Measurements from ENCODE around the gene ZNF366.

Gene ZNF366

GRCh38 chr5:72474516-72474915, 32.7 kb downstream of the ZNF366 start:
- H3K9me3 ChIP-seq = no peaks in the 10 kb centered on the region
- no peak overlapping the region for H3K4me3 ChIP-seq
- DNase-seq = no peak
- intact Hi-C loops (cut with DNase I; ENCODE audit: low total_unique reads) = no loop called here
- H3K4me1 ChIP-seq = peaks cover 0 to 20% (median 15%) of the 10 kb centered on the region in 4 donors
- TF ChIP-seq, protein P1, sequence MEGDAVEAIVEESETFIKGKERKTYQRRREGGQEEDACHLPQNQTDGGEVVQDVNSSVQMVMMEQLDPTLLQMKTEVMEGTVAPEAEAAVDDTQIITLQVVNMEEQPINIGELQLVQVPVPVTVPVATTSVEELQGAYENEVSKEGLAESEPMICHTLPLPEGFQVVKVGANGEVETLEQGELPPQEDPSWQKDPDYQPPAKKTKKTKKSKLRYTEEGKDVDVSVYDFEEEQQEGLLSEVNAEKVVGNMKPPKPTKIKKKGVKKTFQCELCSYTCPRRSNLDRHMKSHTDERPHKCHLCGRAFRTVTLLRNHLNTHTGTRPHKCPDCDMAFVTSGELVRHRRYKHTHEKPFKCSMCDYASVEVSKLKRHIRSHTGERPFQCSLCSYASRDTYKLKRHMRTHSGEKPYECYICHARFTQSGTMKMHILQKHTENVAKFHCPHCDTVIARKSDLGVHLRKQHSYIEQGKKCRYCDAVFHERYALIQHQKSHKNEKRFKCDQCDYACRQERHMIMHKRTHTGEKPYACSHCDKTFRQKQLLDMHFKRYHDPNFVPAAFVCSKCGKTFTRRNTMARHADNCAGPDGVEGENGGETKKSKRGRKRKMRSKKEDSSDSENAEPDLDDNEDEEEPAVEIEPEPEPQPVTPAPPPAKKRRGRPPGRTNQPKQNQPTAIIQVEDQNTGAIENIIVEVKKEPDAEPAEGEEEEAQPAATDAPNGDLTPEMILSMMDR (IDR thresholded peaks at IDR 0.05) = no peak
- H3K36me3 ChIP-seq = no peaks in the 10 kb centered on the region
- H3K27ac ChIP-seq = no peak overlapping the region
- no peaks in the 10 kb centered on the region for H3K27me3 ChIP-seq

- no peaks in the 10 kb centered on the region for H3K27me3 ChIP-seq
- H3K9me3 ChIP-seq = no peaks in the 10 kb centered on the region
- H3K27ac ChIP-seq = no peak overlapping the region
- peaks cover 0 to 20% (median 14%) of the 10 kb centered on the region in 4 donors for H3K4me1 ChIP-seq
- no peaks in the 10 kb centered on the region for H3K36me3 ChIP-seq
- intact Hi-C loops (cut with DNase I; ENCODE audit: low total_unique reads) = no loop called here
- H3K4me3 ChIP-seq = no peak overlapping the region
- TF ChIP-seq, protein P1 (IDR thresholded peaks at IDR 0.05) = no peak
- no peak for DNase-seq
Measured at GRCh38 chr5:72474046-72474500, 33.1 kb downstream of the ZNF366 start.

DNA sequence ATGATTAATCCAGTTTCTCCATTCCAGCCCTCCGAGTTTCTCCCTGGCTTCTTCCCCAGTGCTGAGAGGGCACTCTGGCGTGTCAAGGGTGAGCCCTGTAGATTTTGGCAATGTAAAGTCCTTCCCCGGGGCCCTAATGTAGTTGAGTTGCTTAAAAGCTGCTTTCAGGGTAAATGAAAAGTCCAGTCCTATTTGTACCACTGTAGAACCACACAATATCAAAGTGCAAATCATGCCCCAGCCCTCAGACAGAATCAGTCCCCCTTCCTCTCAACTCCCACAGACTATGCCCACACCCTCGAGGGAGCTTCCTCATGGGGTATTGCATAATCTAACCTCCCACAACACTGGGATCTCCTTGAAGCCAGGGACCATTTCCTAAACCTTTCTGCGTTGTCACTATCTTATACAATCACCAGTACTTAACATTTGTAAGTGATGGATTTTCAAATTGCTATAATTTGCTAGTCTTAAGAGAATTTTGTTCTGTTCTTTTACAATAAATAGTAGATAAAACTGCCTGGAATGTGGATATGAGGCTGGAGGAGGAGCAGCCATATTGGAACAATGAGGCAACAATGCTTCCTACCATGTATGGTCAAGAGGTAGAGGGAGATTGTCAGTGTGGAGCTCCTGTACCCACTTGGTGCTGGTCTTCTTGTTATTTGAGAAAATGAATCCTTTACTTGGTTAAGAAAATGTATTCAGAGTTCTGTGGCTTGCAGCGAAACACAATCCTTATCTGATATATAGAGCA, 34.4 kb downstream of the ZNF366 start:
- intact Hi-C loops (cut with DNase I; ENCODE audit: low total_unique reads) = no loop called here
- Histone ChIP-seq H3K4me3 (no peak overlapping the region), H3K4me1 (peaks cover 0 to 17% (median 7%) of the 10 kb centered on the region in 4 donors), H3K9me3 (no peaks in the 10 kb centered on the region), H3K27ac (no peak overlapping the region), H3K27me3 (no peaks in the 10 kb centered on the region), H3K36me3 (no peaks in the 10 kb centered on the region)
- DNase-seq = no peak
- TF ChIP-seq, protein P1 (IDR thresholded peaks at IDR 0.05) = no peak

- no peak overlapping the region for H3K27ac ChIP-seq
- intact Hi-C loops (cut with DNase I; ENCODE audit: low total_unique reads) = no loop called here
- TF ChIP-seq, protein P1 (IDR thresholded peaks at IDR 0.05) = no peak
Measured at GRCh38 chr5:72472031-72472430, 35.2 kb downstream of the ZNF366 start.

GRCh38 chr5:72470826-72471225, 36.4 kb downstream of the ZNF366 start:
- Histone ChIP-seq H3K4me1 (peaks cover 0 to 31% (median 15%) of the 10 kb centered on the region in 4 donors), H3K9me3 (no peaks in the 10 kb centered on the region), H3K27ac (no peak overlapping the region), H3K36me3 (no peaks in the 10 kb centered on the region), H3K27me3 (no peaks in the 10 kb centered on the region), H3K4me3 (no peak overlapping the region)
- intact Hi-C loops (cut with DNase I; ENCODE audit: low total_unique reads) = no loop called here
- DNase-seq = no peak
- TF ChIP-seq, protein P1 (IDR thresholded peaks at IDR 0.05) = no peak

More at GRCh38 chr5:72472031-72472430, 35.2 kb downstream of the ZNF366 start:
- peaks cover 0 to 25% (median 11%) of the 10 kb centered on the region in 4 donors for H3K4me1 ChIP-seq
- H3K4me3 ChIP-seq = no peak overlapping the region
- H3K9me3 ChIP-seq = no peaks in the 10 kb centered on the region
- H3K36me3 ChIP-seq = no peaks in the 10 kb centered on the region
- no peaks in the 10 kb centered on the region for H3K27me3 ChIP-seq
- no peak for DNase-seq
